OCI-LY7 (cell line): ENCODE measurements around the gene CPSF6. TPM values are rescaled to one million over a fixed set of nuclear protein-coding genes. Genes with fewer than 3 reads are reported as not detected.

ENCODE experiments used
- BruUV-seq: library from RNA; stranded (reverse); fragments of 400-500 nt; replicated peaks from 2 replicates; lab custom pipeline; 2021; lab: Mats Ljungman, UMichigan
- CTCF ChIA-PET: fragments of 300-600 bp; sonication (Branson Sonifier 250); formaldehyde crosslinking; loops from one replicate; lab custom pipeline; 2022; ENCODE audit warnings: antibody characterized with exemption; ENCODE audit not compliant: unreplicated experiment; lab: Charles Lee
- POLR2A ChIA-PET: fragments of 300-600 bp; sonication (Branson Sonifier 250); formaldehyde crosslinking; loops from one replicate; lab custom pipeline; 2022; ENCODE audit warnings: antibody characterized with exemption; lab: Charles Lee
- DNase-seq: peaks from one replicate; pipeline ENCODE4 v3.0.0-alpha.2; 2015; ENCODE audit warnings: low spot score
- H2AFZ ChIP-seq: fragments of 200-600 bp; sonication (generic), shearing (Covaris generic); 2 replicates; pipeline ENCODE4 v1.6.1; 2014; ENCODE audit warnings: mild to moderate bottlenecking, antibody characterized with exemption, low read length, moderate library complexity
- H3K27ac ChIP-seq: fragments of 200-600 bp; sonication (generic); 2 replicates; pipeline ENCODE4 v1.5.1; 2014; ENCODE audit warnings: mixed run types, low read depth, mild to moderate bottlenecking, moderate library complexity, low read length, inconsistent platforms; ENCODE audit not compliant: poor library complexity, severe bottlenecking
- H3K36me3 ChIP-seq: fragments of 200-600 bp; sonication (generic); 2 replicates; pipeline ENCODE4 v1.6.1; 2014; ENCODE audit warnings: mild to moderate bottlenecking, antibody characterized with exemption, low read length, moderate library complexity, mixed read lengths; ENCODE audit not compliant: insufficient read depth
- H3K4me1 ChIP-seq: fragments of 200-600 bp; sonication (generic); 2 replicates; pipeline ENCODE4 v1.5.1; 2014; ENCODE audit warnings: mild to moderate bottlenecking, low read length; ENCODE audit not compliant: insufficient read depth, poor library complexity, severe bottlenecking
- H3K4me2 ChIP-seq: fragments of 200-600 bp; sonication (generic); 2 replicates; pipeline ENCODE4 v1.6.1; 2014; ENCODE audit warnings: mild to moderate bottlenecking, low read length
- H3K4me3 ChIP-seq: fragments of 200-600 bp; sonication (generic); 2 replicates; pipeline ENCODE4 v1.5.1; 2014; ENCODE audit warnings: mild to moderate bottlenecking, low read depth, low read length; ENCODE audit not compliant: poor library complexity, severe bottlenecking
- H3K79me2 ChIP-seq: fragments of 200-600 bp; sonication (generic); 2 replicates; pipeline ENCODE4 v1.6.1; 2016; ENCODE audit warnings: low read depth, mild to moderate bottlenecking, low read length, moderate library complexity, mixed read lengths; ENCODE audit not compliant: insufficient read depth
- H3K9me2 ChIP-seq: fragments of 200-600 bp; sonication (generic); 2 replicates; pipeline ENCODE4 v1.6.1; 2016; ENCODE audit warnings: mild to moderate bottlenecking, low read length, mixed read lengths; ENCODE audit not compliant: insufficient read depth
- H3K9me3 ChIP-seq: fragments of 200-600 bp; sonication (generic); 2 replicates; pipeline ENCODE4 v1.6.1; 2014; ENCODE audit warnings: mild to moderate bottlenecking, mixed run types, low read length, mixed read lengths
- H4K20me1 ChIP-seq: fragments of 200-600 bp; sonication (generic); 2 replicates; pipeline ENCODE4 v1.6.1; 2014; ENCODE audit warnings: mild to moderate bottlenecking, antibody characterized with exemption, low read length, moderate library complexity, mixed read lengths; ENCODE audit not compliant: insufficient read depth
- EZH2phosphoT487 ChIP-seq: fragments of 200-600 bp; sonication (generic); IDR thresholded peaks from 2 replicates; pipeline ENCODE4 v1.6.1; 2018; ENCODE audit warnings: low read depth, borderline replicate concordance, mild to moderate bottlenecking, mixed run types, antibody characterized with exemption, low read length, moderate library complexity, mixed read lengths
- intact Hi-C: fragments of 100-400 bp; cut with micrococcal nuclease; formaldehyde crosslinking; loops from one replicate; pipeline ENCODE4 v1.10.0; 2022; ENCODE audit not compliant: unreplicated experiment
- total RNA-seq, 2 experiments: library from RNA; depleted of rRNA in 1 of 2; stranded (reverse); fragments of >200 nt in 1 of 2; shearing (Covaris generic) in 1 of 2; gene quantifications; 2 replicates each; pipeline ENCODE4 v1.2.3, GENCODE V29; 2014 to 2022
- TF ChIP-seq, protein P1 (sequence below): fragments of 200-600 bp; sonication (generic); conservative IDR thresholded peaks from 2 replicates; pipeline ENCODE4 v1.5.1; 2014; ENCODE audit warnings: mild to moderate bottlenecking, antibody characterized with exemption, low read length, moderate library complexity, mixed read lengths

Gene CPSF6
- total RNA-seq, 2 experiments from 2014 or later, result 90.4 to 163 TPM

DNA sequence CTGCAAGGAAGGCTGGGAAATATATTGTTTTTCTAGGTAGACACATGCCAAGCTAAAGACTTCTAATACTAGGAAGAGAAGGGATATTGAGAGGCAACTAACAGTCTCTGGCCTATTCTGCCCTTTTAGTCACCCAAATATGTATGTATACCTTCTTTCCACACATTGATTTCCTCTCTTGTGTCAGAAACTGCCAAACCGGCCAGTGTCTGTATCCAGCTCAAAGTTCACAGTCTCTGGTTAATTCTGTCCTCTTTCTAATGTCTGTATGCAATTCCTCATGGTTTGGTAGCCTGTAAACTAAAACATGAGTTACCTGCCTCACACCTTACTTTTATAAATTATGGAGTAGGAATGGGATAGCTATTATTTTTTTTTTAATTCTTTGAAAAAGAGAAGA is 25.2 kb upstream of the CPSF6 start:
- Histone ChIP-seq H2AFZ (no peak overlapping the region), H3K27ac (no peak overlapping the region), H3K4me3 (no peak overlapping the region), H3K4me2 (no peak overlapping the region), H3K4me1 (no peaks in the 10 kb centered on the region), H4K20me1 (no peaks in the 10 kb centered on the region), H3K36me3 (no peaks in the 10 kb centered on the region), H3K79me2 (no peaks in the 10 kb centered on the region), H3K9me2 (no peaks in the 10 kb centered on the region), H3K9me3 (no peaks in the 10 kb centered on the region)
- no peak for DNase-seq
- CTCF ChIA-PET, result no interaction called here
- BruUV-seq, result no TSS peak
- intact Hi-C loops, result no loop called here
- TF ChIP-seq EZH2phosphoT487, result no peak
- TF ChIP-seq, protein P1, sequence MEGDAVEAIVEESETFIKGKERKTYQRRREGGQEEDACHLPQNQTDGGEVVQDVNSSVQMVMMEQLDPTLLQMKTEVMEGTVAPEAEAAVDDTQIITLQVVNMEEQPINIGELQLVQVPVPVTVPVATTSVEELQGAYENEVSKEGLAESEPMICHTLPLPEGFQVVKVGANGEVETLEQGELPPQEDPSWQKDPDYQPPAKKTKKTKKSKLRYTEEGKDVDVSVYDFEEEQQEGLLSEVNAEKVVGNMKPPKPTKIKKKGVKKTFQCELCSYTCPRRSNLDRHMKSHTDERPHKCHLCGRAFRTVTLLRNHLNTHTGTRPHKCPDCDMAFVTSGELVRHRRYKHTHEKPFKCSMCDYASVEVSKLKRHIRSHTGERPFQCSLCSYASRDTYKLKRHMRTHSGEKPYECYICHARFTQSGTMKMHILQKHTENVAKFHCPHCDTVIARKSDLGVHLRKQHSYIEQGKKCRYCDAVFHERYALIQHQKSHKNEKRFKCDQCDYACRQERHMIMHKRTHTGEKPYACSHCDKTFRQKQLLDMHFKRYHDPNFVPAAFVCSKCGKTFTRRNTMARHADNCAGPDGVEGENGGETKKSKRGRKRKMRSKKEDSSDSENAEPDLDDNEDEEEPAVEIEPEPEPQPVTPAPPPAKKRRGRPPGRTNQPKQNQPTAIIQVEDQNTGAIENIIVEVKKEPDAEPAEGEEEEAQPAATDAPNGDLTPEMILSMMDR, result no peak
- POLR2A ChIA-PET, result interaction anchor here (1.0 to 1.5 kb wide), 4 partner anchors 13 to 50 kb away, joined by 3 to 4 read pairs (median 3); no protein-coding TSS in a partner anchor

DNA sequence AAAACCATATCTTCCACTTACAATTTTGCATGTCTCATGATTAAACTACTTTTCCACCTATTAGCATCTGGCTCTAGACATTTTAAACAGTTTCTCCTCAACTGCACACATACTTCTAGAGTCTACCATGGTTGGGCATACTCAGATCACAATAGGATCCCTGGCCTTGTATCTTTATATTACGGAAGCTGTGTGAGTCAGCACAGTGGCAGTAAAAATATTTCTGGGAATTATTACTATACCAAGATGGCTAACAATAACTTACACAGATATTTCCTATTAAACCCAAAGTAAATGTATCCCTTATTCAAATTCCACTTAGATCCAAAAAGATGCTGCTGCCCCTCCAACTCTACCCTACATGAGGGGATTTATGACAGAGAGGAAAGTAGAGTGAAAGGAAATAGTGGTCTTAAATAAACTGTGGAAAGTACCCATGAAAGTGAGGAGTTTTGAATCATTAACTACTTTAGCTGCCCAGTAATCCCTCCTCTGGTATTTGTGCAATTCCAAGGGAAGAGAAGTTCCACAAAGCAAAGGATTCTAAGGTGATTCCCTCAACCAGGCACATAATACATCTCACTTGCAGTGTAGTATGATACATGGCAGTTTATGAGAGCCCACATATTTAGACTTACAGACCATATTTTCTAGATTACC is 14.0 kb upstream of the CPSF6 start:
- BruUV-seq, result no TSS peak
- Histone ChIP-seq H3K4me2 (no peak overlapping the region), H3K4me3 (no peak overlapping the region), H3K27ac (no peak overlapping the region), H2AFZ (no peak overlapping the region), H3K9me2 (no peaks in the 10 kb centered on the region; the same call in 1 of the 2 replicates), H3K79me2 (no peaks in the 10 kb centered on the region), H3K9me3 (no peaks in the 10 kb centered on the region), H3K4me1 (no peaks in the 10 kb centered on the region), H4K20me1 (no peaks in the 10 kb centered on the region), H3K36me3 (no peaks in the 10 kb centered on the region)
- intact Hi-C loops, result no loop called here
- no peak for DNase-seq
- no peak for TF ChIP-seq EZH2phosphoT487
- TF ChIP-seq, protein P1, result no peak
- POLR2A ChIA-PET, result no interaction called here
- CTCF ChIA-PET, result no interaction called here

DNA sequence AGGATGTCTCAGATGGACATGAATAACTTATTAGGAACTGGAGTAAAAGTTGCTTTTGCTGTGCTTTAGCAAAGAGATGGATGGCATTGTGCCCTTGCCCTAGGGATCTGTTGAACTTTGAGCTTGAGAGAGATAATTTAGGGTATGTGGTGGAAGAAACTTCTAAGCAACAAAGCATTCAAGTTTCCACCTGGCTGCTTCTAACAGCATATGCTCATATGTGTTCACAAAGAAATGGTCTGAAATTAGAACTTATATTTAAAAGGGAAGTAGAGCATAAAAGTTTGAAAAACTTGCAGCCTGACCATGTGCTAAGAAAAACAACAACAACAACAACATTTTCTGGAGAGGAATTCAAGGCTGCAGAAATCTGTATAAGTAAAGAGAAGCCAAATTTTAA is 7.9 kb upstream of the CPSF6 start:
- intact Hi-C loops, result no loop called here
- Histone ChIP-seq H3K4me3 (no peak overlapping the region), H3K4me1 (no peaks in the 10 kb centered on the region), H3K36me3 (no peaks in the 10 kb centered on the region), H3K9me2 (no peaks in the 10 kb centered on the region), H3K27ac (no peak overlapping the region), H3K4me2 (no peak overlapping the region), H2AFZ (no peak overlapping the region), H3K9me3 (no peaks in the 10 kb centered on the region; the same call in 1 of the 2 replicates), H3K79me2 (no peaks in the 10 kb centered on the region), H4K20me1 (no peaks in the 10 kb centered on the region)
- TF ChIP-seq EZH2phosphoT487, result no peak
- TF ChIP-seq, protein P1, result no peak
- no peak for DNase-seq
- no TSS peak for BruUV-seq
- ChIA-PET POLR2A (interaction anchor here (0.6 kb wide), 1 partner anchor 39 kb away, joined by 3 read pairs; no protein-coding TSS in a partner anchor), CTCF (no interaction called here)
